GM18505 (cell line): ENCODE measurements around the gene AKT2.

Experiments used
- ATAC-seq: cut with Tn5 transposase; IDR thresholded peaks from one replicate; pipeline ENCODE4 v1.9.1; 2021; ENCODE audit not compliant: unreplicated experiment
- POLR2A ChIP-seq: IDR thresholded peaks from 4 replicates; pipeline ENCODE4 v1.6.1; 2011; ENCODE audit warnings: borderline replicate concordance; ENCODE audit not compliant: insufficient read depth, insufficient read length; ENCODE audit errors: extremely low read depth

Gene AKT2

GRCh38 chr19:40283414-40284250 is 1.5 kb downstream of the AKT2 start:
- no peak for ATAC-seq
- TF ChIP-seq POLR2A = no peak

- no peak for TF ChIP-seq POLR2A
- no peak for ATAC-seq
Observed at GRCh38 chr19:40282920-40283319, 2.2 kb downstream of the AKT2 start.

- no peak for TF ChIP-seq POLR2A
- no peak for ATAC-seq
Observed at GRCh38 chr19:40282209-40282580, 3.0 kb downstream of the AKT2 start.

GRCh38 chr19:40281381-40282208 is 3.5 kb downstream of the AKT2 start:
- no peak for TF ChIP-seq POLR2A
- no peak for ATAC-seq

- no peak for ATAC-seq
- no peak for TF ChIP-seq POLR2A
Observed at GRCh38 chr19:40280608-40281221, 4.4 kb downstream of the AKT2 start.

- no peak for ATAC-seq
- TF ChIP-seq POLR2A = no peak
Observed at GRCh38 chr19:40279761-40280607, 5.2 kb downstream of the AKT2 start.

- ATAC-seq = no peak
- TF ChIP-seq POLR2A = no peak
Observed at GRCh38 chr19:40279120-40279551, 6.0 kb downstream of the AKT2 start.

GRCh38 chr19:40278361-40279035 is 6.6 kb downstream of the AKT2 start:
- TF ChIP-seq POLR2A = no peak

GRCh38 chr19:40277356-40278059 is 7.6 kb downstream of the AKT2 start:
- ATAC-seq = no peak
- no peak for TF ChIP-seq POLR2A

More at GRCh38 chr19:40278361-40279035, 6.6 kb downstream of the AKT2 start:
- ATAC-seq = no peak

GRCh38 chr19:40274585-40275544 is 10.3 kb downstream of the AKT2 start:
- TF ChIP-seq POLR2A = no peak
- no peak for ATAC-seq

- ATAC-seq = no peak
- TF ChIP-seq POLR2A = no peak
Observed at GRCh38 chr19:40273469-40274360, 11.4 kb downstream of the AKT2 start.
